HG03045 (cell line): ENCODE measurements around the gene GPD1L.

ENCODE experiments used
- ATAC-seq: cut with Tn5 transposase; IDR thresholded peaks from one replicate; pipeline ENCODE4 v1.9.1; 2021; ENCODE audit warnings: mild to moderate bottlenecking, moderate library complexity; ENCODE audit not compliant: unreplicated experiment

The GPD1L gene

GRCh38 chr3:32217339-32217738 is 110.9 kb downstream of the GPD1L start:
- ATAC-seq, result no peak
